Neural cell (in vitro differentiated cells): ENCODE measurements around the gene PPFIBP2. TPM values are rescaled to one million over a fixed set of nuclear protein-coding genes. Genes with fewer than 3 reads are reported as not detected.

ENCODE experiments used
- H2AFZ ChIP-seq: fragments of 200-600, 300-800 bp; sonication (generic), shearing (Covaris generic); 2 replicates; pipeline ENCODE4 v1.6.0; 2014; ENCODE audit warnings: low read depth, mild to moderate bottlenecking, antibody characterized with exemption, low read length, moderate library complexity
- H3F3A ChIP-seq: fragments of 200-600 bp; shearing (Covaris generic); 2 replicates; pipeline ENCODE4 v1.6.1; 2016; ENCODE audit warnings: mild to moderate bottlenecking, moderate library complexity, mixed read lengths, antibody characterized with exemption, low read length; ENCODE audit not compliant: insufficient read depth, poor library complexity, severe bottlenecking
- H3K27ac ChIP-seq: fragments of 200-600, 300-800 bp; sonication (generic), shearing (Covaris generic); 2 replicates; pipeline ENCODE4 v1.5.1; 2014; ENCODE audit warnings: mild to moderate bottlenecking, low read length, moderate library complexity
- H3K27me3 ChIP-seq: fragments of 300-800, 200-600 bp; sonication (generic), shearing (Covaris generic); 2 replicates; pipeline ENCODE4 v1.6.0; 2014; ENCODE audit warnings: mild to moderate bottlenecking, low read depth, low read length, moderate library complexity; ENCODE audit not compliant: insufficient read depth
- H3K36me3 ChIP-seq: fragments of 300-800, 200-600 bp; sonication (generic), shearing (Covaris generic); 2 replicates; pipeline ENCODE4 v1.5.1; 2014; ENCODE audit warnings: mild to moderate bottlenecking, antibody characterized with exemption, low read length, moderate library complexity; ENCODE audit not compliant: insufficient read depth
- H3K4me2 ChIP-seq: fragments of 300-800, 200-600 bp; sonication (generic), shearing (Covaris generic); 2 replicates; pipeline ENCODE4 v1.6.0; 2014; ENCODE audit warnings: mild to moderate bottlenecking, low read length
- H3K4me3 ChIP-seq: fragments of 300-800, 200-600 bp; sonication (generic), shearing (Covaris generic); 2 replicates; pipeline ENCODE4 v1.5.1; 2014; ENCODE audit warnings: mild to moderate bottlenecking, low read length, moderate library complexity
- H3K79me2 ChIP-seq: fragments of 200-600 bp; shearing (Covaris generic); replicated peaks from 2 replicates; pipeline ENCODE4 v1.6.0; 2014; ENCODE audit warnings: mild to moderate bottlenecking, low read length, moderate library complexity; ENCODE audit not compliant: insufficient read depth
- H3K9ac ChIP-seq: fragments of 300-800, 200-600 bp; sonication (generic), shearing (Covaris generic); 2 replicates; pipeline ENCODE4 v1.6.1; 2016; ENCODE audit warnings: mild to moderate bottlenecking, low read length, mixed read lengths
- H3K9me2 ChIP-seq: fragments of 200-600 bp; shearing (Covaris generic); 2 replicates; pipeline ENCODE4 v1.6.1; 2016; ENCODE audit warnings: mild to moderate bottlenecking, low read length, mixed read lengths; ENCODE audit not compliant: insufficient read depth
- H3K9me3 ChIP-seq: fragments of 200-600, 300-800 bp; sonication (generic), shearing (Covaris generic); 2 replicates; pipeline ENCODE4 v1.6.1; 2016; ENCODE audit warnings: mild to moderate bottlenecking, mixed run types, low read length, moderate library complexity, mixed read lengths
- H4K20me1 ChIP-seq: fragments of 200-600 bp; shearing (Covaris generic); 2 replicates; pipeline ENCODE4 v1.6.1; 2016; ENCODE audit warnings: mild to moderate bottlenecking, mixed run types; ENCODE audit not compliant: insufficient read depth
- EP300 ChIP-seq: fragments of 450-650 bp; conservative IDR thresholded peaks from 2 replicates; pipeline ENCODE4 v1.6.1; 2014; ENCODE audit warnings: antibody characterized with exemption, mild to moderate bottlenecking, moderate library complexity; ENCODE audit not compliant: poor library complexity, severe bottlenecking
- EZH2 ChIP-seq: fragments of 200-600, 300-800 bp; shearing (Covaris generic), sonication (generic); IDR thresholded peaks from 2 replicates; pipeline ENCODE4 v1.6.1; 2014; ENCODE audit warnings: antibody characterized with exemption, low read length, borderline replicate concordance, mild to moderate bottlenecking; ENCODE audit not compliant: insufficient read depth, poor library complexity, severe bottlenecking
- MXI1 ChIP-seq: fragments of 450-650 bp; conservative IDR thresholded peaks from 2 replicates; pipeline ENCODE4 v1.6.1; 2014; ENCODE audit warnings: antibody characterized with exemption, mild to moderate bottlenecking; ENCODE audit not compliant: poor library complexity, severe bottlenecking
- POLR2AphosphoS5 ChIP-seq: IDR thresholded peaks from 2 replicates; pipeline ENCODE4 v1.6.1; 2012
- RAD21 ChIP-seq: fragments of 450-650 bp; conservative IDR thresholded peaks from 2 replicates; pipeline ENCODE4 v1.6.1; 2014; ENCODE audit warnings: antibody characterized with exemption, mild to moderate bottlenecking, moderate library complexity
- SMC3 ChIP-seq: fragments of 450-650 bp; conservative IDR thresholded peaks from 2 replicates; pipeline ENCODE4 v1.6.1; 2014; ENCODE audit warnings: antibody characterized with exemption, mild to moderate bottlenecking, moderate library complexity; ENCODE audit not compliant: poor library complexity
- TAF1 ChIP-seq: IDR thresholded peaks from 2 replicates; pipeline ENCODE4 v1.6.1; 2012; ENCODE audit warnings: low read depth
- polyA plus RNA-seq: library from polyadenylated mRNA; depleted of rRNA; stranded (reverse); fragments of >200 nt; gene quantifications from 2 replicates; pipeline ENCODE4 v1.2.3, GENCODE V29; 2014
- TF ChIP-seq, protein P1 (sequence below): fragments of 450-650 bp; IDR thresholded peaks from 2 replicates; pipeline ENCODE4 v1.5.1; 2014; ENCODE audit warnings: antibody characterized with exemption, mild to moderate bottlenecking, moderate library complexity; ENCODE audit not compliant: poor library complexity, severe bottlenecking
- TF ChIP-seq, protein P2 (sequence below): IDR thresholded peaks from 2 replicates; pipeline ENCODE4 v1.6.1; 2012; ENCODE audit warnings: borderline replicate concordance

The PPFIBP2 gene
- polyA plus RNA-seq, 1 donor from 2014 or later: not detected

DNA sequence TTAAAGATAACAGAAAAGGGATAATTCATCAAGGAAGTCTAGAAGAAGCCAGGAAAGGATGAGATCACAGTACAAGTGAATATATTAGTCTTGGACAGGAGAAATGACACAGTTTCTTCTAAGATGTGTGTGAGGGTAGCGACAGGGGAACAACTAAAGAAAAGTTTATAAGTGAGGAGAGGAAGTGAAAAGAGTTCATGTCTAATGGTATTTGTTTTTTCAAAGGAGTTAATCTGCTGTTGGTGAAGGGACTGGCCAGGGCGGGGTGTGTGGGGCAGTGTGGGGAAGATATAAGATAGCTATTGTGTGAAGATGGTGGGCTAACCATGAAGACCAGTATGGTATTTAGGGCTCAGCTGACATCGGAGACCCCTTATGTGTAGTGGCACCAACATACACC is 7.6 kb upstream of the PPFIBP2 start:
- Histone ChIP-seq H2AFZ (no peak overlapping the region), H3K9me3 (no peaks in the 10 kb centered on the region), H4K20me1 (no peaks in the 10 kb centered on the region), H3K27me3 (no peaks in the 10 kb centered on the region), H3K79me2 (no peaks in the 10 kb centered on the region), H3K9me2 (no peaks in the 10 kb centered on the region), H3K36me3 (no peaks in the 10 kb centered on the region), H3K27ac (no peak overlapping the region), H3K4me3 (no peak overlapping the region), H3F3A (no peaks in the 10 kb centered on the region), H3K9ac (no peak overlapping the region), H3K4me2 (no peak overlapping the region)
- TF ChIP-seq TAF1 (no peak), POLR2AphosphoS5 (no peak), EP300 (no peak), RAD21 (no peak), SMC3 (no peak), MXI1 (no peak), EZH2 (no peak)
- TF ChIP-seq, protein P1, sequence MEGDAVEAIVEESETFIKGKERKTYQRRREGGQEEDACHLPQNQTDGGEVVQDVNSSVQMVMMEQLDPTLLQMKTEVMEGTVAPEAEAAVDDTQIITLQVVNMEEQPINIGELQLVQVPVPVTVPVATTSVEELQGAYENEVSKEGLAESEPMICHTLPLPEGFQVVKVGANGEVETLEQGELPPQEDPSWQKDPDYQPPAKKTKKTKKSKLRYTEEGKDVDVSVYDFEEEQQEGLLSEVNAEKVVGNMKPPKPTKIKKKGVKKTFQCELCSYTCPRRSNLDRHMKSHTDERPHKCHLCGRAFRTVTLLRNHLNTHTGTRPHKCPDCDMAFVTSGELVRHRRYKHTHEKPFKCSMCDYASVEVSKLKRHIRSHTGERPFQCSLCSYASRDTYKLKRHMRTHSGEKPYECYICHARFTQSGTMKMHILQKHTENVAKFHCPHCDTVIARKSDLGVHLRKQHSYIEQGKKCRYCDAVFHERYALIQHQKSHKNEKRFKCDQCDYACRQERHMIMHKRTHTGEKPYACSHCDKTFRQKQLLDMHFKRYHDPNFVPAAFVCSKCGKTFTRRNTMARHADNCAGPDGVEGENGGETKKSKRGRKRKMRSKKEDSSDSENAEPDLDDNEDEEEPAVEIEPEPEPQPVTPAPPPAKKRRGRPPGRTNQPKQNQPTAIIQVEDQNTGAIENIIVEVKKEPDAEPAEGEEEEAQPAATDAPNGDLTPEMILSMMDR: no peak
- TF ChIP-seq, protein P2, sequence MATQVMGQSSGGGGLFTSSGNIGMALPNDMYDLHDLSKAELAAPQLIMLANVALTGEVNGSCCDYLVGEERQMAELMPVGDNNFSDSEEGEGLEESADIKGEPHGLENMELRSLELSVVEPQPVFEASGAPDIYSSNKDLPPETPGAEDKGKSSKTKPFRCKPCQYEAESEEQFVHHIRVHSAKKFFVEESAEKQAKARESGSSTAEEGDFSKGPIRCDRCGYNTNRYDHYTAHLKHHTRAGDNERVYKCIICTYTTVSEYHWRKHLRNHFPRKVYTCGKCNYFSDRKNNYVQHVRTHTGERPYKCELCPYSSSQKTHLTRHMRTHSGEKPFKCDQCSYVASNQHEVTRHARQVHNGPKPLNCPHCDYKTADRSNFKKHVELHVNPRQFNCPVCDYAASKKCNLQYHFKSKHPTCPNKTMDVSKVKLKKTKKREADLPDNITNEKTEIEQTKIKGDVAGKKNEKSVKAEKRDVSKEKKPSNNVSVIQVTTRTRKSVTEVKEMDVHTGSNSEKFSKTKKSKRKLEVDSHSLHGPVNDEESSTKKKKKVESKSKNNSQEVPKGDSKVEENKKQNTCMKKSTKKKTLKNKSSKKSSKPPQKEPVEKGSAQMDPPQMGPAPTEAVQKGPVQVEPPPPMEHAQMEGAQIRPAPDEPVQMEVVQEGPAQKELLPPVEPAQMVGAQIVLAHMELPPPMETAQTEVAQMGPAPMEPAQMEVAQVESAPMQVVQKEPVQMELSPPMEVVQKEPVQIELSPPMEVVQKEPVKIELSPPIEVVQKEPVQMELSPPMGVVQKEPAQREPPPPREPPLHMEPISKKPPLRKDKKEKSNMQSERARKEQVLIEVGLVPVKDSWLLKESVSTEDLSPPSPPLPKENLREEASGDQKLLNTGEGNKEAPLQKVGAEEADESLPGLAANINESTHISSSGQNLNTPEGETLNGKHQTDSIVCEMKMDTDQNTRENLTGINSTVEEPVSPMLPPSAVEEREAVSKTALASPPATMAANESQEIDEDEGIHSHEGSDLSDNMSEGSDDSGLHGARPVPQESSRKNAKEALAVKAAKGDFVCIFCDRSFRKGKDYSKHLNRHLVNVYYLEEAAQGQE: no peak

DNA sequence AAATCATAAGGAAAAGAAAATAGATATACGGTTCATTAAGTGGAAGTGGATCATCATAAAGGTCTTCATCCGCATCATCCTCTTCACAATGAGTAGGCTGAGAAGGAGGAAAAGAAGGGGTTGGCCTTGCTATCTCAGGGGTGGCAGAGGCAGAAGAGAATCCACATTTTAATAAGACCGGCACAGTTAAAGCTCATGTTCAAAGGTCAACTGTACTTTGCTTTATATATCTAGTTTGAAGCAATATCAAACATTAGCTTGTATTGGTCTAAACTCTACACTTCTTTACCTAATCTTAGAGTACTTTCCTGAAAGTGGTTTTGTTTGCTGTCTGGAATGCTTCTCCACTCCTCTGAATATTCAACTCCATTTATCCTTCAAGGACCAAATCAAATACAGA is 5.7 kb upstream of the PPFIBP2 start:
- no peak overlapping the region for H3K4me2 ChIP-seq
- H3K36me3 ChIP-seq: no peaks in the 10 kb centered on the region
- H3K9me2 ChIP-seq: no peaks in the 10 kb centered on the region
- H3K9ac ChIP-seq: no peak overlapping the region
- no peaks in the 10 kb centered on the region for H3K9me3 ChIP-seq
- no peak overlapping the region for H3K4me3 ChIP-seq
- TF ChIP-seq POLR2AphosphoS5: no peak
- no peak for TF ChIP-seq RAD21
- no peak for TF ChIP-seq SMC3
- TF ChIP-seq EP300: no peak
- TF ChIP-seq EZH2: no peak
- no peak for TF ChIP-seq TAF1
- TF ChIP-seq, protein P1: no peak
- no peak for TF ChIP-seq MXI1
- TF ChIP-seq, protein P2: no peak
- no peaks in the 10 kb centered on the region for H3K27me3 ChIP-seq
- no peak overlapping the region for H2AFZ ChIP-seq
- H3K79me2 ChIP-seq: no peaks in the 10 kb centered on the region
- no peaks in the 10 kb centered on the region for H3F3A ChIP-seq
- H4K20me1 ChIP-seq: no peaks in the 10 kb centered on the region
- H3K27ac ChIP-seq: no peak overlapping the region
